GM20431 (cell line): Measurements from ENCODE around the gene MUC6.

Experiments used
- in situ Hi-C: fragments of 300-500 bp; cut with MseI, MboI; formaldehyde crosslinking; loops from one replicate; pipeline ENCODE4 v1.15.0; 2020; ENCODE audit warnings: low sequenced_read_pairs; ENCODE audit not compliant: unreplicated experiment

MUC6 gene, protein sequence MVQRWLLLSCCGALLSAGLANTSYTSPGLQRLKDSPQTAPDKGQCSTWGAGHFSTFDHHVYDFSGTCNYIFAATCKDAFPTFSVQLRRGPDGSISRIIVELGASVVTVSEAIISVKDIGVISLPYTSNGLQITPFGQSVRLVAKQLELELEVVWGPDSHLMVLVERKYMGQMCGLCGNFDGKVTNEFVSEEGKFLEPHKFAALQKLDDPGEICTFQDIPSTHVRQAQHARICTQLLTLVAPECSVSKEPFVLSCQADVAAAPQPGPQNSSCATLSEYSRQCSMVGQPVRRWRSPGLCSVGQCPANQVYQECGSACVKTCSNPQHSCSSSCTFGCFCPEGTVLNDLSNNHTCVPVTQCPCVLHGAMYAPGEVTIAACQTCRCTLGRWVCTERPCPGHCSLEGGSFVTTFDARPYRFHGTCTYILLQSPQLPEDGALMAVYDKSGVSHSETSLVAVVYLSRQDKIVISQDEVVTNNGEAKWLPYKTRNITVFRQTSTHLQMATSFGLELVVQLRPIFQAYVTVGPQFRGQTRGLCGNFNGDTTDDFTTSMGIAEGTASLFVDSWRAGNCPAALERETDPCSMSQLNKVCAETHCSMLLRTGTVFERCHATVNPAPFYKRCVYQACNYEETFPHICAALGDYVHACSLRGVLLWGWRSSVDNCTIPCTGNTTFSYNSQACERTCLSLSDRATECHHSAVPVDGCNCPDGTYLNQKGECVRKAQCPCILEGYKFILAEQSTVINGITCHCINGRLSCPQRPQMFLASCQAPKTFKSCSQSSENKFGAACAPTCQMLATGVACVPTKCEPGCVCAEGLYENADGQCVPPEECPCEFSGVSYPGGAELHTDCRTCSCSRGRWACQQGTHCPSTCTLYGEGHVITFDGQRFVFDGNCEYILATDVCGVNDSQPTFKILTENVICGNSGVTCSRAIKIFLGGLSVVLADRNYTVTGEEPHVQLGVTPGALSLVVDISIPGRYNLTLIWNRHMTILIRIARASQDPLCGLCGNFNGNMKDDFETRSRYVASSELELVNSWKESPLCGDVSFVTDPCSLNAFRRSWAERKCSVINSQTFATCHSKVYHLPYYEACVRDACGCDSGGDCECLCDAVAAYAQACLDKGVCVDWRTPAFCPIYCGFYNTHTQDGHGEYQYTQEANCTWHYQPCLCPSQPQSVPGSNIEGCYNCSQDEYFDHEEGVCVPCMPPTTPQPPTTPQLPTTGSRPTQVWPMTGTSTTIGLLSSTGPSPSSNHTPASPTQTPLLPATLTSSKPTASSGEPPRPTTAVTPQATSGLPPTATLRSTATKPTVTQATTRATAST (N-terminal part only)

DNA sequence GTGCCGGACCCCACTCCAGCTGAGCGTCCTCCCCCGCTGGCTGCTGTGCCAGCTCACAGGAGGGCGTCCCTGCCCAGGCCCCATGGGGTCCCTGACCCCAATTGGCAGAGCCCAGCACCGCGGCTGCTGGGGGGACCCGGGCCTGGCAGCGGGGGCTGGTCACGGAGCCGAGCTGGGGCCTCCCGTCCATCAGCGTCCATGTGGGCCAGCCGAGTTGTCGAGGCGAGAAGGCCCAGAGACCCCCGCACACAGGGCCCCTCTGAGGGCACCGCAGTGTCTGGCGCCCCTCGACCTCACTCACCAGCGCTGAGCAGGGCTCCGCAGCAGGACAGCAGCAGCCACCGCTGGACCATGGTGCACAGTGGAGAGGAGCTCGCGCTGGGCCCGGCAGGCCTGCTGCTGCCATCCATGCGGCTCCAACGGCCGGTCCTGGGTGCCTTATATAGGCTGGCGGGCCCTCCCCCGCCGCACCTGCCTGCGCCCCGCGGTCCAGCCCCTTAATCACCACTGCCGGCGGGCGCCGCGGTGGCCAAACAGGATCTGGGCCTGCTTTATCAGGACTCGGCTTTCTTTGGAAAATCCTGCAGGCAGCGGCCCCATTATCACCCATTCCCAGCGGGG, at the start of gene MUC6:
Gene MUC6 (minus strand): TSS at position 416 of the 621 bp plus-strand sequence. CDS start 63 bp downstream, at position 353.
- in situ Hi-C loops = no loop called here

DNA sequence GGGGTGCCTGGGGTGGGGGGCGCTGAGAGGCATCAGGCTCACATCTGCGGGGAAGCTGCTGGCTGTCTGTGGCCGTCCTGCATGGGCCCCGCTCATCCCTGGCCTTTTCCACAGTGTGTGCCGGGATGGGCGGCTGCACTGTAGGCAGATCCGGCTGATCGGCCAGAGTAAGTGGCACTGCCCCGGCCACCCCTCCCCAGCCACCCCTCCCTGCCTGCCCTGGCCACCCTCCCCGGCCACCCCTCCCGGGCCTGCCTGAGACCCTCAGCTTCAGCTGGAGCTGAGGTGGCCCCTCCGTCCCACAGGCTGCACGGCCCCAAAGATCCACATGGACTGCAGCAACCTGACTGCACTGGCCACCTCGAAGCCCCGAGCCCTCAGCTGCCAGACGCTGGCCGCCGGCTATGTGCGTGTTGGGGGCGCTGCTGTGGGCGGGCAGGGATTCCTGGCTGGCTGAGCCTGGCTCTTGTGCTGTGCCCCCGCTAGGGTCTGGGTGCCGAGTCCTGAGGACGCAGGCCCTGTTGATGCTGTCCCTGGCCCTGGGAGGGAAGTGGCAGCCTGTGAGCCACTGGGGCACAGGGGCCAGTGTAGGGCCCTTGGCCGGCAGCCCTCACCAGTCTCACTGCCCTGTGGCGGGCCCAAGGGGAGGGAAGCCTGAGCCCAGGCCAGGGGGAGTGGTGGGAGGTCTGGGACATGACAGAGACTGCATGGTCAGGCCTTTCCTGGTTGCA, 49.1 kb upstream of the MUC6 start:
- in situ Hi-C loops = no loop called here

DNA sequence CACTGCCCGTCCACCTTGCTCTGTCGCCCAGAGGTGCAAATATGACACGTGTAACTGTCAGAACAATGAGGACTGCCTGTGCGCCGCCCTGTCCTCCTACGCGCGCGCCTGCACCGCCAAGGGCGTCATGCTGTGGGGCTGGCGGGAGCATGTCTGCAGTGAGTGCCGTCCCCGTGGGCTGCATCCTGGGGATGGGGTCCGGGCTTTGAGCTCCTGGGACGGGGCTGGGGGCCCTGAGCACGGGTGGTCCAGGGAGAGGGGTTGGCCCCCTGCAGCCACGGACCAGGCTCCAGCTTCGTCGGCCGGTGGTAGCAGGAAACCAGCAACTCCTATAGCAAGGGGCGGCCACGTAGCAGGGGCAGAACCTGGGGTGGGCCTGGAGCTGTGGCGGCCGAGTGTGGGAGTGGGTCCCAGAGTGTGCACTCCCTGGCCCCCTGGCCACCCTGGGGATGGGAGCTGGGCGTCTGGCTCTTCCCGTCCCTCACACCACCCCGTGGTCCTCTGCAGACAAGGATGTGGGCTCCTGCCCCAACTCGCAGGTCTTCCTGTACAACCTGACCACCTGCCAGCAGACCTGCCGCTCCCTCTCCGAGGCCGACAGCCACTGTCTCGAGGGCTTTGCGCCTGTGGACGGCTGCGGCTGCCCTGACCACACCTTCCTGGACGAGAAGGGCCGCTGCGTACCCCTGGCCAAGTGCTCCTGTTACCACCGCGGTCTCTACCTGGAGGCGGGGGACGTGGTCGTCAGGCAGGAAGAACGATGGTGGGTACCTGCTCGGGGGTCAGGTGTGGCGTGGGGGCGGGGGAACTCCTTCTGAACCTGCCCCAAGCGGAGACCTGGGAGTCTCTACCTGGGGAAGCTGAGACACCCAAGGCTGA, 48.3 kb upstream of the MUC6 start:
- in situ Hi-C loops = no loop called here

DNA sequence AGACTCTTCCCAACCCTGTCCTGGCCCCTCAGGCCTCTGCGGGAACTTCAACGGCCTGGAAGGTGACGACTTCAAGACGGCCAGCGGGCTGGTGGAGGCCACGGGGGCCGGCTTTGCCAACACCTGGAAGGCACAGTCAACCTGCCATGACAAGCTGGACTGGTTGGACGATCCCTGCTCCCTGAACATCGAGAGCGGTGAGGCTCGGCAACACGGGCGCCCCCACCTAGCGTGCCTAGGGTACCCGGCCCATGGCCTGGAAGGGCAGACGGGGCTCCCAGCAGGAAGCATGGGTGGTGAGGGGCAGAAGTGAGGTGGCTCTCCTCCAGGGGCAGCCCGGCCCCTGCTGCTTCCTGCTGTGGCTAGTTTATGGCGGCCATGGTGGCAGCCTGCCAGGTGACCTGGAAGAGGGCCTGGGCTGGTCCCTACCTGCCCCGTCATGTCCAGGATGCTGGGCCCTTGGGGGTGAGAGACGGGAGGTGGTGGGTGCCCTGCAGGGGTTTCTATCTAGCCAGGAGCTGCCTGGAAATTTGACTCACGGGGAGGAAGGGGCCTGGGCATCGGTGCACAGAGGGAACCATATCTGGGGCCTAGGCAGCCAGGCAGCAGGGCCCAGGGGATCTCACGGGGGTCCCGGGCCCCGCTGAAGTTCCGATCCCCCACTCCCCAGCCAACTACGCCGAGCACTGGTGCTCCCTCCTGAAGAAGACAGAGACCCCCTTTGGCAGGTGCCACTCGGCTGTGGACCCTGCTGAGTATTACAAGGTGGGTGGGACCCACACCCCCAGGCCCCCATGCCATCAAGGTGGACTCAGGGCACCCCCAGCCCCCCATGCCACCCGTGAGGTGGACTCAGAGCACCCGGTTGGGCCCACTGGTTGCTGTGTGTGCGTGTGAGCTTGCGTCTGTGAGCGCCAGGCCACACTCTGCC, 47.4 kb upstream of the MUC6 start:
- in situ Hi-C loops = no loop called here

DNA sequence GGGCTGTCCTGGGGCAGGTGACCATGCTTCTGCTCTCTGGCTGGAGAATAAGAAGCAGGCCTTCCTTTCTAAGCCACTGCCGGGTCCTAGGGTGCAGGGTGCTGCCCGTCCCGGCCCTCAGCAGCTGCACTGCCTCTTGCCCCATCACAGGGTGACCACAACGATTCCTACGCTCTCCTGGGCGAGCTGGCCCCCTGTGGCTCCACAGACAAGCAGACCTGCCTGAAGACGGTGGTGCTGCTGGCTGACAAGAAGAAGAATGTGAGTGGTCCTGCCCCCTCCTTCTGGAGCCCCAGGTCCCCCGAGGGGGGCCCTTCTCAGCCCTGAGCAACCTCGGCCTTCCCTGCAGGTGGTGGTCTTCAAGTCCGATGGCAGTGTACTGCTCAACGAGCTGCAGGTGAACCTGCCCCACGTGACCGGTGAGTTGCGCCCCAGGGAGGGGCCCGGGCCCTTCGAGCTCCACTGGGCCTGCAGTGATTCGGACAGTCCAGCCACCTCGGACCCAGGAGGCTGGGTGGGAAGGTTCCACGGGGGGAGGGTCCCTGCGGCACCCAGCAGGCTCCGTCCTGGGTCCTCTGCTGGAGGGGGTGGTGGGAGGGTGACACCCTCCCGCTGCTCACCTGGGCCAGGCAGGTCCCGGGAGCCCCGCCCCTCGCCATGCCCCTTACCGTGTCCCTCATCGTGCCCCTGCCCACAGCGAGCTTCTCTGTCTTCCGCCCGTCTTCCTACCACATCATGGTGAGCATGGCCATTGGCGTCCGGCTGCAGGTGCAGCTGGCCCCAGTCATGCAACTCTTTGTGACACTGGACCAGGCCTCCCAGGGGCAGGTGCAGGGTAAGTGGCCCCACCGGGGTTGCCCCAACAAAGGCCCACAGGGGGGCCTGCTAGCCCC, 46.5 kb upstream of the MUC6 start:
- in situ Hi-C loops = no loop called here

DNA sequence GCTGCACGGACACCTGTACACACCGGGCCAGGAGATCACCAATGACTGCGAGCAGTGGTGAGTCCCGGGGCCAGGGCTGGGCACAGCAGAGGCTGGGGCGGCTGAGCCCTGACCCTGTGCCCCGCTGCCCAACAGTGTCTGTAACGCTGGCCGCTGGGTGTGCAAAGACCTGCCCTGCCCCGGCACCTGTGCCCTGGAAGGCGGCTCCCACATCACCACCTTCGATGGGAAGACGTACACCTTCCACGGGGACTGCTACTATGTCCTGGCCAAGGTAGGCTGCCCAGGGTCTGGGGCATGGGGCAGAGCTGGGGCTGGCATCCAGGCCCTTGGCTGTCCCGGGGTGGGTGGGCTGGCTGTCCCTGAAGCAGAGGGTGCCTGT, 45.8 kb upstream of the MUC6 start:
- in situ Hi-C loops = no loop called here

DNA sequence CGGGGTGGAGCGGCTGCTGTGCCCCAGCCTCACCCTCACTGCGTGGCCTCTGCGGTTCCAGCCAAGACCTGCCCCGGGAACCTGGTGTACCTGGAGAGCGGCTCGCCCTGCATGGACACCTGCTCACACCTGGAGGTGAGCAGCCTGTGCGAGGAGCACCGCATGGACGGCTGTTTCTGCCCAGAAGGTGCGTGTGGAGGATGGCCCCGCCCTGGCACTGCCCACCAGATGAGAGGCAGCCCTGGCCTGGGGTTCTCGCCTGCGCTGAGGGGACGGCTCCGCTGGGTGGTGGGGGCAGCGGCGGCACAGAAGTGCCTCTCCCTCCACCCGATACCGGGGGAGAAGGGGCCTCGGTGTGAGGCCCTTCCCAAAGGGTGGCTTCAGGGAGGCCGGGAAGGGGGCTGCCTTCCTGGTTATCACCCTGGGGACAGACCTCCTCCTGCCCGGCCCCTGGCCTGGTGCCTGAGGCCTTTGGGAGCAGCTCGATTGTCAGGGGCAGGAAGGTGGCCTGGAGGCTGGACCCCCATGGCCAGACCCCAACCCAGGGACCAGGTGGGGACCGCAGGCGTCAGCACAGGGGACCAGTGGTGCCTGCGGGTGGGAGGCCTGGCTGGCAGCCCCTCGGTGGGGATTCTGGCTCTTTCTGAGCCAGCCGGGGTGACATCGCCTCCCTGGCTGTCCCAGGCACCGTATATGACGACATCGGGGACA, 45.2 kb upstream of the MUC6 start:
- in situ Hi-C loops = no loop called here

DNA sequence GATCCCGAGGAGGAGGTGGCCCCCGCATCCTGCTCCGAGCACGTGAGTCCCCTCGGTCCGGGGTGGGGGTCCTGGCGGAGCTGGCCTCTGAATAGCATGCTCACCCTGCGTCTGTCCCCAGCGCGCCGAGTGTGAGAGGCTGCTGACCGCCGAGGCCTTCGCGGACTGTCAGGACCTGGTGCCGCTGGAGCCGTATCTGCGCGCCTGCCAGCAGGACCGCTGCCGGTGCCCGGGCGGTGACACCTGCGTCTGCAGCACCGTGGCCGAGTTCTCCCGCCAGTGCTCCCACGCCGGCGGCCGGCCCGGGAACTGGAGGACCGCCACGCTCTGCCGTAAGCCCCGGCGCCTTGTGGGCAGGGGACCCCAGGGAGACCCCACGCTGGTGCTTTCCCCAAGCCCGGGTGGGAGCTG, 41.7 kb upstream of the MUC6 start:
- in situ Hi-C loops = no loop called here

DNA sequence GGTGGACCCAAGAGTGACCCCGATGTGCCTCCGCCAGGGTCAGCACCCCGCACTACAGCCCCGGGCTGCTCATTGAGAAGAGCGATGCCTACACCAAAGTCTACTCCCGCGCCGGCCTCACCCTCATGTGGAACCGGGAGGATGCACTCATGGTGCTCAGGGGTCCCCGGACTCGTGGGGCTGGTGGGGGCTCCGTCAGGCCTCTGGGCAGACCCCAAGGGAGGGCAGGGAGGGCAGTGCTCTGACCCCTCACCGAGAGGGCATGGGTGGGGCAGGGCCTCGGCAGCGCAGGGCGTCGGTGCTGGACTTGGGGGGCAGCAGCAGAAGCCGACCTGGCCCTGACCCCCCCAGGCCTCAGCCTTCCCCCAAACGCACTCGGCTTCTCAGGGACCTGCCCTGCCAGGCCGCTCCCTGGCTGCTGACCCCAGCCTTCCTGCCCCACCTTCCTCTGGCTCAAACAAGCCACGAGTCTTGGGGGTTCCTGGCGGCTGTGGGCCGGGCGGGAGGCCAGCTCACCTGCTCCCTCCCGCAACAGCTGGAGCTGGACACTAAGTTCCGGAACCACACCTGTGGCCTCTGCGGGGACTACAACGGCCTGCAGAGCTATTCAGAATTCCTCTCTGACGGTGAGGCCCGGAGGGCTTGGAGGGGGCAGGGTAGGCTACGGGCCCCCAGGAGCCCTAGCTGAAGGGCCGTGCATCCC, 41.0 kb upstream of the MUC6 start:
- in situ Hi-C loops = no loop called here

DNA sequence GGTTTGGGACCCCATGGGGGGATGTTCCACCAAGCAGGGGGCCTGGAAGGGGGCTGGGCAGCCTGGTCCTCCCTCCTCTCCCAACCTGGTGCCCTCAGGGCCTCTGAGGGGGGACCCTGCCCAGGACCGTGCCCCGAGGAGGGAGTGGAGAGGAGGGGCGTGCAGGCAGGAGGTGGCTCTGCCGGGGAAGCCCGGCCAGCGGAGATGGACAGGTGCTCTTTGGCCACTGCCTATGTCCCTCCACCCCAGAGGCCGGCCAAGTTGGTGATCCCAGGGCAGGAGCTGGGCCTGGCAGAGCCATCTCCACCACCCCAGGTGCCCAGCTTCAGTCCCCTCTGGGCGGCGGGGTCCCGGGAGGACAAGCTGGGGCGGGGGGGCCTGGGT, 40.5 kb upstream of the MUC6 start:
- in situ Hi-C loops = no loop called here

DNA sequence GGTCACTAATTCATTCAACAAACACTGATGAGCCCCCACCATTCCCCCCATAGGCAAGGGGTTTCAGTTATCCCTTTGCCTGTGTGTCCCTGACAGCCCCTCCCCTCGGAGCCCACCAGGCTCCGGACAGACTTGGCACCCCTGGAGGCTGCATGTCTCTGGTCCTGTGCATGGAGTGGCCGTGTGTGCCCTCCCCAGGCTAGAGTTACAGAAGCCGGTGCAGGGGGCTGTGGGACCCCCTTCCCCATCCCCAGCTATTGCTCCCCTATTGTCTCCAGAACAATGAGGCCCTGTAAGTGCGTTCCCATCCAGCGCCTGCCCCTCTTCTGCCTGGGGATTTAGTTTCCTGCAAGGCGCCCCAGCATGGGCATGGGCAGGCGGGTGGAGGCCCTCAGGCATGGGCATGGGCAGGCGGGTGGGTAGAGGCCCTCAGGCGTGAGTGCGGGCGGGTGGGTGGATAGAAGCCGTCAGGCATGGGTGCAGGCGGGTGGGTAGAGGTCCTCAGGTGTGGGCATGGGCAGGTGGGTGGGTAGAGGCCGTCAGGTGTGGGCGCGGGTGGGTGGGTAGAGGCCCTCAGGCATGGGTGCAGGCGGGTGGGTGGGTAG, 39.6 kb upstream of the MUC6 start:
- in situ Hi-C loops = no loop called here

DNA sequence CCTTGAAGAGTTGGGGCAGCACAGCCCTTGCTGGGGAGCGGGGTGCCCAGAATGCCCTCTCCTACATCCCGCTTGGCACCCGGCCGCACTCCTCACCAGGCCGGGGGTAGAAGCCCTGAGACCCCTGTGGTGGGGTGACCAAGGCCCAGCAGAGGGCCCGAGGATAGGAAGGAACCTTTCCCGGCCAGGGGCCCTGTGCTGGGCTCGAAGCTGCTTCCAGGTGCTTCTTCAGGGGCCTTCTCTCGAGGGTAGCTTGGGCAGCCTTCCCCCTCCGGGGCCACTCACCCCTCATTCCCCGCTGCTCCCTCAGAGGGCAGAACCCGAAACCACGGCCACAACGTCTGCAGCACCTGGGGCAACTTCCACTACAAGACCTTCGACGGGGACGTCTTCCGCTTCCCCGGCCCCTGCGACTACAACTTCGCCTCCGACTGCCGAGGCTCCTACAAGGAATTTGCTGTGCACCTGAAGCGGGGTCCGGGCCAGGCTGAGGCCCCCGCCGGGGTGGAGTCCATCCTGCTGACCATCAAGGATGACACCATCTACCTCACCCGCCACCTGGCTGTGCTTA, 38.9 kb upstream of the MUC6 start:
- in situ Hi-C loops = no loop called here

DNA sequence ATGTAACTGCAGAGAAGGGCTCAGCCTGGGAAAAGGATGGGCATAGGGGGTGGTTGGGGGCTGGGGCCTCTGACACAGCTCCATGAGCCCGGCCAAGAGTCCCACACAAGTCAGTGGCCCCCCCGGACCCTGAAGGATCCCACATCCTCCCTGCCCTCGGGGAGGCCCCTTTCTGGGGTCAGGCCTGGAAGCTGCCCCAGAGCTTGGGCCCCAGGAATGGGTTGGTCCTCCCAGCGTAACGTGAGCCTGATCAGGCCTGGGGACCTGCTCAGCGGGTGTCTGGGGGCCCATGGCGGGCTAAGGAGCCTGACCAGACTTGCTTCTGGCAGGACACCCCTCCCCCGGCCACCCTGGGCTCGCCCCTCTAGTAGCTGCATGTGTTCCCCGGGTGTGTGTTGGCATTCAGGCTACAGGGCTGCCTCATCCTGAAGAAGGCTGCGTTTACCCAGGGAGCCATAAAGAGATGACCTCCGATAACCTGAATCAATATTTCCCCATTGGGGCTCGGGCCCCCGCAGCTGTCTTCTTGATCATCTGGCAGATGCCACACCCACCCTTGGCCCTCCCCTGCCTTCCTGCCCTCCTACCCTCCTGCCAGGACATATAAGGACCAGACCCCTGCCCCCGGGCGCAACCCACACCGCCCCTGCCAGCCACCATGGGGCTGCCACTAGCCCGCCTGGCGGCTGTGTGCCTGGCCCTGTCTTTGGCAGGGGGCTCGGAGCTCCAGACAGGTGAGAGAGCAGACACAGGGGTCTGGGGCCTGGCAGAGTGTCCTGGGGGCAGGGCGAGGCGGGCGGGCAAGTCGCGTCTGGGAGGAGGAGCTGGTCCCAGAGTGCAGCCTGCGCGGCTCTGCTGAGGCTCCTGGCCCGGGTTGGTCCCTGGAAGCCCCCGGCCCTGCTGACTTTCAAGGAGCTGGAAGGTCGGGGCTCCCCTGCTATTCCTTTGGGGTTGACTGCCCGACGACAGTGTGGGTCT, 38.0 kb upstream of the MUC6 start, which contains the start of gene MUC2:
Gene MUC2 (plus strand): TSS at position 631 of the 978 bp plus-strand sequence.
- in situ Hi-C loops = no loop called here
